H1 (cell line): ENCODE measurements around the gene CENATAC. TPM values are rescaled to one million over a fixed set of nuclear protein-coding genes. Genes with fewer than 3 reads are reported as not detected.

ENCODE experiments used
- CHD1 ChIP-seq: IDR thresholded peaks from 2 replicates; pipeline ENCODE4 v1.6.1; 2012; ENCODE audit warnings: low read depth, low read length, improper control_type of control experiment
- CHD7 ChIP-seq: fragments of 300-600 bp; sonication (generic); IDR thresholded peaks from 2 replicates; pipeline ENCODE4 v1.7.1; 2012; ENCODE audit warnings: low read length, moderate library complexity, mild to moderate bottlenecking, inconsistent platforms; ENCODE audit not compliant: insufficient replicate concordance
- EZH2 ChIP-seq: fragments of 200-600 bp; sonication (generic); IDR thresholded peaks from 2 replicates; pipeline ENCODE4 v1.7.1; 2012; ENCODE audit warnings: low read depth, mild to moderate bottlenecking, moderate library complexity, low read length, inconsistent platforms; ENCODE audit not compliant: severe bottlenecking
- JUN ChIP-seq: IDR thresholded peaks from 2 replicates; pipeline ENCODE4 v1.6.1; 2011; ENCODE audit warnings: low read depth, mild to moderate bottlenecking, improper control_type of control experiment, low read length
- JUND ChIP-seq: IDR thresholded peaks from 2 replicates; pipeline ENCODE4 v1.6.1; 2011; ENCODE audit warnings: mild to moderate bottlenecking, improper control_type of control experiment, low read length
- NRF1 ChIP-seq: IDR thresholded peaks from 2 replicates; pipeline ENCODE4 v1.6.1; 2011; ENCODE audit warnings: mild to moderate bottlenecking, low read depth, low read length, improper control_type of control experiment
- PHF8 ChIP-seq: fragments of 200-600 bp; sonication (generic); conservative IDR thresholded peaks from 2 replicates; pipeline ENCODE4 v1.7.1; 2012; ENCODE audit warnings: low read depth, mild to moderate bottlenecking, inconsistent platforms, low read length, moderate library complexity
- POU5F1 ChIP-seq: IDR thresholded peaks from 2 replicates; pipeline ENCODE4 v1.6.1; 2011; ENCODE audit warnings: low read depth, mild to moderate bottlenecking, low read length, moderate library complexity
- RXRA ChIP-seq: IDR thresholded peaks from 2 replicates; pipeline ENCODE4 v1.6.1; 2011; ENCODE audit warnings: low read depth, mild to moderate bottlenecking, low read length, moderate library complexity; ENCODE audit not compliant: insufficient read depth
- SAP30 ChIP-seq: fragments of 300-600 bp; sonication (generic); IDR thresholded peaks from 2 replicates; pipeline ENCODE4 v1.7.1; 2012; ENCODE audit warnings: low read length, moderate library complexity, mild to moderate bottlenecking, inconsistent platforms; ENCODE audit not compliant: insufficient read depth, insufficient replicate concordance
- SP1 ChIP-seq: IDR thresholded peaks from 2 replicates; pipeline ENCODE4 v1.6.1; 2011; ENCODE audit warnings: low read depth, low read length
- polyA plus RNA-seq, 7 experiments: library from polyadenylated mRNA; depleted of rRNA in 3 of 7; stranded (reverse) in 5 of 7; unstranded in 2 of 7; fragments of >200 nt in 5 of 7; fragments of 200-250 nt in 2 of 7; gene quantifications; 1 replicate in 5 of 7; 2 replicates in 1 of 7; 4 replicates in 1 of 7; pipeline versions ENCODE4 v1.2.1 to v1.2.3, GENCODE V29; 2011 to 2013; ENCODE audit warnings: missing spikeins in 2 of 7, mixed read lengths in 2 of 7
- total RNA-seq: library from RNA; stranded (reverse); fragmentation: NEBNext Ultra II Directional; extraction: Animal tissue kit (Norgen Biotek cat#: 25700); gene quantifications from 2 replicates; pipeline ENCODE4 v1.2.1, GENCODE V29; 2021

CENATAC gene
- total and polyA plus RNA-seq, 2 of the 8 experiments (the other 6 are each of a cell fraction or from before 2014, with no cell fraction given), result 22.7 to 36.4 TPM

DNA sequence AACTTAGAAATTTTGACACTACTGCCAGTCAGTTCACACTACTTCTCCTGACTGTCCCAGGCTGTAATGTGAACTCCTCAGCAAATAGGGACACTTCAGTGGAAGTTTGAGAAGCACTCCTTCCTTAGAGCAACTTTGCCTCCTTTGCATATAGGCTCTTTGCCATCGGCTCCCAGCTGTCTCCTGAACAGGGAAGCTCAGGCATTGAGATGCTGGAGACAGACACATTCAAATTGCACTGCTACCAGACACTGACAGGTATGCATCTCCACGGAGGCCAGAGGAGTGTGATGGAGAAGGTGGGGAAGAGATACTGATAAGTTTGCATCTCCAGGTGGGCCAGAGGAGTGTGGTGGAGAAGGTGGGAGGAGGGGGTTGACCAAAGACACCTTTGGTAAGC lies 22.1 kb downstream of the CENATAC start (continued):
- no peak for TF ChIP-seq CHD7
- no peak for TF ChIP-seq NRF1
- no peak for TF ChIP-seq POU5F1
- TF ChIP-seq SP1, result no peak
- TF ChIP-seq PHF8, result no peak
- no peak for TF ChIP-seq SAP30
- no peak for TF ChIP-seq JUND
- no peak for TF ChIP-seq EZH2
- TF ChIP-seq JUN, result no peak
- TF ChIP-seq RXRA, result no peak
- no peak for TF ChIP-seq CHD1
